WTC11 (cell line): Measurements from ENCODE around the gene PPP3CA. TPM values are rescaled to one million over a fixed set of nuclear protein-coding genes. Genes with fewer than 3 reads are reported as not detected.

Experiments
- ATAC-seq: fragments of 200-7000 bp; cut with Tn5 transposase; 2 replicates; pipeline ENCODE4 v1.10.0; 2021; ENCODE audit warnings: mild to moderate bottlenecking, moderate library complexity
- CTCF ChIA-PET: fragments of 300-600 bp; sonication (Branson Sonifier 250); formaldehyde crosslinking; loops from one replicate; lab custom pipeline; 2021; ENCODE audit warnings: antibody characterized with exemption; lab: Charles Lee
- POLR2A ChIA-PET: fragments of 350-600 bp; sonication (Branson Sonifier 250); formaldehyde crosslinking; loops from one replicate; lab custom pipeline; 2021; ENCODE audit warnings: antibody characterized with exemption; lab: Charles Lee
- DNase-seq: peaks from one replicate; pipeline ENCODE4 v3.0.0; 2021; ENCODE audit warnings: low spot score
- H3K27ac Mint-ChIP-seq: 2 replicates; pipeline ENCODE4 v1.8.0; 2021; ENCODE audit warnings: mixed read lengths
- H3K27me3 Mint-ChIP-seq: 2 replicates; pipeline ENCODE4 v1.8.0; 2021; ENCODE audit warnings: low read depth, mild to moderate bottlenecking, moderate library complexity, mixed read lengths
- H3K36me3 Mint-ChIP-seq: 2 replicates; pipeline ENCODE4 v1.8.0; 2021; ENCODE audit warnings: mixed read lengths
- H3K4me1 Mint-ChIP-seq: 2 replicates; pipeline ENCODE4 v1.8.0; 2022; ENCODE audit warnings: mixed read lengths
- H3K4me3 Mint-ChIP-seq: 2 replicates; pipeline ENCODE4 v1.8.0; 2021; ENCODE audit warnings: mild to moderate bottlenecking, moderate library complexity, mixed read lengths
- H3K9me3 Mint-ChIP-seq: 2 replicates; pipeline ENCODE4 v1.8.0; 2021; ENCODE audit warnings: mixed read lengths
- ATF1 ChIP-seq: sonication (generic); formaldehyde crosslinking; IDR thresholded peaks from 2 replicates; pipeline ENCODE4 v1.8.1; 2023; ENCODE audit warnings: mild to moderate bottlenecking, moderate library complexity, missing genetic modification reagents
- CREB1 ChIP-seq: sonication (generic); formaldehyde crosslinking; IDR thresholded peaks from 2 replicates; pipeline ENCODE4 v1.8.0; 2023; ENCODE audit warnings: mild to moderate bottlenecking, missing genetic modification reagents
- FOXJ3 ChIP-seq: sonication (generic); formaldehyde crosslinking; IDR thresholded peaks from 2 replicates; pipeline ENCODE4 v1.9.0; 2021; ENCODE audit warnings: missing genetic modification reagents, mild to moderate bottlenecking, borderline replicate concordance
- FOXP1 ChIP-seq: sonication (generic); formaldehyde crosslinking; IDR thresholded peaks from 2 replicates; pipeline ENCODE4 v1.8.0; 2022; ENCODE audit warnings: missing genetic modification reagents, mild to moderate bottlenecking, moderate library complexity, borderline replicate concordance
- GABPB1 ChIP-seq: sonication (generic); formaldehyde crosslinking; IDR thresholded peaks from 2 replicates; pipeline ENCODE4 v1.8.1; 2023; ENCODE audit warnings: mild to moderate bottlenecking, missing genetic modification reagents
- GRHL2 ChIP-seq: fragments of 250-450 bp; sonication (Bioruptor Pico); IDR thresholded peaks from 2 replicates; pipeline ENCODE4 v1.8.0; 2022; ENCODE audit warnings: mild to moderate bottlenecking, moderate library complexity; ENCODE audit not compliant: insufficient replicate concordance, severe bottlenecking
- JUN ChIP-seq: sonication (generic); formaldehyde crosslinking; IDR thresholded peaks from 2 replicates; pipeline ENCODE4 v1.8.0; 2023; ENCODE audit warnings: mild to moderate bottlenecking, missing genetic modification reagents
- MXD4 ChIP-seq: fragments of 250-450 bp; sonication (Bioruptor Pico); IDR thresholded peaks from 2 replicates; pipeline ENCODE4 v1.8.0; 2021; ENCODE audit warnings: mild to moderate bottlenecking, moderate library complexity, borderline replicate concordance
- NR1H2 ChIP-seq: sonication (generic); formaldehyde crosslinking; IDR thresholded peaks from 2 replicates; pipeline ENCODE4 v1.9.0; 2021; ENCODE audit warnings: mild to moderate bottlenecking, moderate library complexity, missing genetic modification reagents
- SMAD3 ChIP-seq: sonication (generic); formaldehyde crosslinking; IDR thresholded peaks from 2 replicates; pipeline ENCODE4 v1.8.0; 2022; ENCODE audit warnings: missing genetic modification reagents, mild to moderate bottlenecking, borderline replicate concordance
- SOX15 ChIP-seq: fragments of 250-450 bp; sonication (Bioruptor Pico); IDR thresholded peaks from 2 replicates; pipeline ENCODE4 v1.9.0; 2021; ENCODE audit warnings: mild to moderate bottlenecking
- ZNF138 ChIP-seq: sonication (generic); formaldehyde crosslinking; conservative IDR thresholded peaks from 2 replicates; pipeline ENCODE4 v1.8.1; 2022; ENCODE audit warnings: mild to moderate bottlenecking, moderate library complexity, missing genetic modification reagents
- ZNF416 ChIP-seq: fragments of 250-450 bp; sonication (Bioruptor Pico); IDR thresholded peaks from 2 replicates; pipeline ENCODE4 v1.9.0; 2021; ENCODE audit warnings: mild to moderate bottlenecking, inconsistent platforms
- total RNA-seq: library from RNA; stranded (reverse); gene quantifications from 3 replicates; pipeline ENCODE4 v1.2.3, GENCODE V29; 2021
- TF ChIP-seq, protein P1 (sequence below): fragments of 250-450 bp; sonication (Bioruptor Pico); IDR thresholded peaks from 2 replicates; pipeline ENCODE4 v1.9.0; 2021; ENCODE audit warnings: moderate library complexity, mild to moderate bottlenecking, inconsistent platforms, borderline replicate concordance
- TF ChIP-seq, protein P2 (sequence below): sonication (generic); formaldehyde crosslinking; IDR thresholded peaks from 2 replicates; pipeline ENCODE4 v1.8.1; 2022; ENCODE audit warnings: low read depth, mild to moderate bottlenecking, moderate library complexity, missing genetic modification reagents, borderline replicate concordance
- TF ChIP-seq, protein P3 (sequence below): sonication (generic); formaldehyde crosslinking; IDR thresholded peaks from 2 replicates; pipeline ENCODE4 v1.8.1; 2022; ENCODE audit warnings: mild to moderate bottlenecking, missing genetic modification reagents, moderate library complexity, borderline replicate concordance
- TF ChIP-seq, protein P4 (sequence below): fragments of 250-450 bp; sonication (Bioruptor Pico); IDR thresholded peaks from 2 replicates; pipeline ENCODE4 v2.1.2; 2022; ENCODE audit warnings: mild to moderate bottlenecking, moderate library complexity
- TF ChIP-seq, protein P5 (sequence below): sonication (generic); formaldehyde crosslinking; IDR thresholded peaks from 2 replicates; pipeline ENCODE4 v1.8.1; 2022; ENCODE audit warnings: mild to moderate bottlenecking, moderate library complexity, missing genetic modification reagents

PPP3CA gene
- total RNA-seq, 1 experiment from 2014 or later, result 41.6 TPM

DNA sequence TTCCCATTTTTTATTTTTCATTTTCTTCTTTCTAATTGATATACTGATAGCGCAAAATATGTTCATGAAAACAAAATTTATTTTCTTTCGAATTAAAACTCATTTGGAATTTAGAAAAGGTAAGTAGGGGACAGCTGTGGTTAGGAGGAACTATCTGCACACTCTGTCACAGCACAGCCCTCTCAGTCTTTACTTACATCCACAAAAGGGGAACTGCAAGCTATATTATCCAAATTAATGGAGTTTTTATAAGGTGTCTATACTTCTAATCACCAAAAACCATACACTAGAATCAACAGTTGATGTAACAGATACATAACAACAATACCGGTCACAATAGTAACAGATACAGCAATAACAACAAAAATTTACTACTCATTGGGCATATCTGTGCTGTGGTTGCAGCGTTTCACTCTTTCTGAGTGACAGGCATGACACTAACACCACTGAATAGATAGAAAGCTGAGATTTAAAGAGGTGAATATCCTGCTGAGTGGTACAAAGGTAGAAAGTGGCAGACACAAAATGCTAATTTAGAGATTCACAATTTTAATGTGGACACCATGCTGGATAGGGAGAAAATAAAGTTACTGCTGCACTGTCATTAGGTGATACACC lies 160.7 kb downstream of the PPP3CA start:
- peaks cover 22% of the 10 kb centered on the region for H3K9me3 Mint-ChIP-seq
- H3K27me3 Mint-ChIP-seq, result no peaks in the 10 kb centered on the region
- H3K4me3 Mint-ChIP-seq, result no peak overlapping the region
- no peak for DNase-seq
- no peak for TF ChIP-seq CREB1 (CRISPR knock-in tag)
- no peak for TF ChIP-seq GRHL2 (CRISPR knock-in tag)
- TF ChIP-seq GABPB1 (CRISPR knock-in tag), result no peak
- TF ChIP-seq, protein P1, sequence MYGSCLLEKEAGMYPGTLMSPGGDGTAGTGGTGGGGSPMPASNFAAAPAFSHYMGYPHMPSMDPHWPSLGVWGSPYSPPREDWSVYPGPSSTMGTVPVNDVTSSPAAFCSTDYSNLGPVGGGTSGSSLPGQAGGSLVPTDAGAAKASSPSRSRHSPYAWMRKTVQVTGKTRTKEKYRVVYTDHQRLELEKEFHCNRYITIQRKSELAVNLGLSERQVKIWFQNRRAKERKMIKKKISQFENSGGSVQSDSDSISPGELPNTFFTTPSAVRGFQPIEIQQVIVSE (CRISPR knock-in tag), result no peak
- TF ChIP-seq SMAD3 (CRISPR knock-in tag), result no peak
- TF ChIP-seq, protein P2, sequence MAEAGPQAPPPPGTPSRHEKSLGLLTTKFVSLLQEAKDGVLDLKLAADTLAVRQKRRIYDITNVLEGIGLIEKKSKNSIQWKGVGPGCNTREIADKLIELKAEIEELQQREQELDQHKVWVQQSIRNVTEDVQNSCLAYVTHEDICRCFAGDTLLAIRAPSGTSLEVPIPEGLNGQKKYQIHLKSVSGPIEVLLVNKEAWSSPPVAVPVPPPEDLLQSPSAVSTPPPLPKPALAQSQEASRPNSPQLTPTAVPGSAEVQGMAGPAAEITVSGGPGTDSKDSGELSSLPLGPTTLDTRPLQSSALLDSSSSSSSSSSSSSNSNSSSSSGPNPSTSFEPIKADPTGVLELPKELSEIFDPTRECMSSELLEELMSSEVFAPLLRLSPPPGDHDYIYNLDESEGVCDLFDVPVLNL (CRISPR knock-in tag), result no peak
- no peak for TF ChIP-seq ZNF138 (CRISPR knock-in tag)
- TF ChIP-seq FOXP1 (CRISPR knock-in tag), result no peak
- no peak for TF ChIP-seq ZNF416 (CRISPR knock-in tag)
- TF ChIP-seq, all 79 proteins: peak for 0
- CTCF ChIA-PET, result no interaction called here
- peak overlapping the region; percentile 60; the same call in 1 of the 2 replicates for H3K27ac Mint-ChIP-seq
- no peak for ATAC-seq
- peaks cover 38% of the 10 kb centered on the region for H3K4me1 Mint-ChIP-seq
- POLR2A ChIA-PET, result no interaction called here
- H3K36me3 Mint-ChIP-seq, result peaks cover 21% of the 10 kb centered on the region

DNA sequence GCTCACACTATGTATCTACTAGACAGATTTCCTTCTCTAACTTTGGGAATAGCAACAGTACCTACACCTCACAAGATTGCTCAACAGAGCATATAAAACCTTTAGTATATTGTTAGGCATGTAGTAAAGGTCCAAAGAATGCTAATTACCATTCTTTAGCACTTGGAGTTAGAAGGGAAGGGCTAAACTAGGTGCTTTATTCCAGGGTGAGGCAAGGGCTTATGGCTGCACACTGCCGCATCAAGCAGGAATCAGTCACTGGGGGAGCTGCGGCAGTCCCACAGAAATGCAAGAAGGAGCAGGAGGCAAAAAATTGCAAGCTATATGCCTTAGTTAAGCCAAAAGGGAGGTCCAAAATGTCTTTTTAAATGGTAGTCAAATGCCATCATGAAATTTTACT lies 162.7 kb downstream of the PPP3CA start:
- no peak overlapping the region for H3K4me3 Mint-ChIP-seq
- H3K4me1 Mint-ChIP-seq, result peaks cover 23% of the 10 kb centered on the region
- ChIA-PET CTCF (interaction anchor here (1.6 kb wide), 1 partner anchor 15 kb away, joined by 5 read pairs; no protein-coding TSS in a partner anchor), POLR2A (no interaction called here)
- no peak for ATAC-seq
- peaks cover 21% of the 10 kb centered on the region for H3K36me3 Mint-ChIP-seq
- no peak overlapping the region for H3K27ac Mint-ChIP-seq
- peaks cover 22% of the 10 kb centered on the region for H3K9me3 Mint-ChIP-seq
- DNase-seq, result no peak
- no peak for TF ChIP-seq MXD4
- TF ChIP-seq FOXJ3 (CRISPR knock-in tag), result no peak
- TF ChIP-seq, protein P2 (CRISPR knock-in tag), result no peak
- TF ChIP-seq JUN (CRISPR knock-in tag), result no peak
- no peak for TF ChIP-seq SOX15
- TF ChIP-seq ATF1, result no peak
- TF ChIP-seq, protein P3, sequence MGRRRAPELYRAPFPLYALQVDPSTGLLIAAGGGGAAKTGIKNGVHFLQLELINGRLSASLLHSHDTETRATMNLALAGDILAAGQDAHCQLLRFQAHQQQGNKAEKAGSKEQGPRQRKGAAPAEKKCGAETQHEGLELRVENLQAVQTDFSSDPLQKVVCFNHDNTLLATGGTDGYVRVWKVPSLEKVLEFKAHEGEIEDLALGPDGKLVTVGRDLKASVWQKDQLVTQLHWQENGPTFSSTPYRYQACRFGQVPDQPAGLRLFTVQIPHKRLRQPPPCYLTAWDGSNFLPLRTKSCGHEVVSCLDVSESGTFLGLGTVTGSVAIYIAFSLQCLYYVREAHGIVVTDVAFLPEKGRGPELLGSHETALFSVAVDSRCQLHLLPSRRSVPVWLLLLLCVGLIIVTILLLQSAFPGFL (CRISPR knock-in tag), result no peak
- TF ChIP-seq, protein P4, sequence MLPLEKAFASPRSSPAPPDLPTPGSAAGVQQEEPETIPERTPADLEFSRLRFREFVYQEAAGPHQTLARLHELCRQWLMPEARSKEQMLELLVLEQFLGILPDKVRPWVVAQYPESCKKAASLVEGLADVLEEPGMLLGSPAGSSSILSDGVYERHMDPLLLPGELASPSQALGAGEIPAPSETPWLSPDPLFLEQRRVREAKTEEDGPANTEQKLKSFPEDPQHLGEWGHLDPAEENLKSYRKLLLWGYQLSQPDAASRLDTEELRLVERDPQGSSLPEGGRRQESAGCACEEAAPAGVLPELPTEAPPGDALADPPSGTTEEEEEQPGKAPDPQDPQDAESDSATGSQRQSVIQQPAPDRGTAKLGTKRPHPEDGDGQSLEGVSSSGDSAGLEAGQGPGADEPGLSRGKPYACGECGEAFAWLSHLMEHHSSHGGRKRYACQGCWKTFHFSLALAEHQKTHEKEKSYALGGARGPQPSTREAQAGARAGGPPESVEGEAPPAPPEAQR (CRISPR knock-in tag), result no peak
- TF ChIP-seq NR1H2, result no peak
- TF ChIP-seq, protein P5, sequence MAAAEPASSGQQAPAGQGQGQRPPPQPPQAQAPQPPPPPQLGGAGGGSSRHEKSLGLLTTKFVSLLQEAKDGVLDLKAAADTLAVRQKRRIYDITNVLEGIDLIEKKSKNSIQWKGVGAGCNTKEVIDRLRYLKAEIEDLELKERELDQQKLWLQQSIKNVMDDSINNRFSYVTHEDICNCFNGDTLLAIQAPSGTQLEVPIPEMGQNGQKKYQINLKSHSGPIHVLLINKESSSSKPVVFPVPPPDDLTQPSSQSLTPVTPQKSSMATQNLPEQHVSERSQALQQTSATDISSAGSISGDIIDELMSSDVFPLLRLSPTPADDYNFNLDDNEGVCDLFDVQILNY, result no peak
- H3K27me3 Mint-ChIP-seq, result no peaks in the 10 kb centered on the region
